Measurements from ENCODE around the gene JARID2. TPM values are rescaled to one million over a fixed set of nuclear protein-coding genes. Genes with fewer than 3 reads are reported as not detected.

JARID2 gene
- polyA plus RNA-seq, 1 donor (not counting 4 experiments of a cell fraction or from before 2014, with no cell fraction given): 11.0 TPM

DNA sequence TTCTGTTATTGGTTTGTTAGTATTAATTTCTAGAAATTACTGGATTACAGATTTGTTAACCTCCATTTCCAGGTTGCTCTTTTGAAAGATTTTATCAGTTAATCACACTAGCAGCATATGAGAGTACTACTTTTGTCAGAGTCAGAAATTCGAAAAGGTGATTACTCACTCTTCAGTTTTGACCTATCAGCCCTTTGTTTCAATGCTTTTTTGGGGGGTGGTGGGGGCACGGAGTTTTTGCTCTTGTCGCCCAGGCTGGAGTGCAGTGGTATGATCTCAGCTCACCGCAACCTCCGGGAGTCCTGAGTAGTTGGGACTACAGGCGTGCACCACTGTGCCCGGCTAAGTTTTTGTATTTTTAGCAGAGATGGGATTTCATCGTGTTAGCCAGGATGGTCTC, 149.2 kb downstream of the JARID2 start:
- Histone ChIP-seq H4K20me1 (ENCODE audit: control insufficient read depth, extremely low read depth, insufficient read depth, low read length) (peaks cover 7% of the 10 kb centered on the region), H3K79me2 (ENCODE audit: control insufficient read depth, insufficient read depth, low read length) (peaks cover 90% of the 10 kb centered on the region), H3K9ac (ENCODE audit: control insufficient read depth, extremely low read depth, insufficient read depth, low read length) (no peak overlapping the region), H3K9me1 (ENCODE audit: control insufficient read depth, extremely low read depth, insufficient read depth, low read length) (peaks cover 3% of the 10 kb centered on the region), H3K27me3 (ENCODE audit: control insufficient read depth, extremely low read depth, insufficient read depth, low read length) (no peaks in the 10 kb centered on the region), H3K4me3 (ENCODE audit: control insufficient read depth in 2 of 3, extremely low read depth in 1 of 3, insufficient read depth in 2 of 3, low read depth in 1 of 3, low read length in 3 of 3) (no peak overlapping the region), H3K9me3 (ENCODE audit: control insufficient read depth, low read depth, low read length) (no peaks in the 10 kb centered on the region), H2AFZ (ENCODE audit: control insufficient read depth, low read length) (no peak overlapping the region), H3K36me3 (ENCODE audit: control insufficient read depth in 2 of 2, extremely low read depth in 1 of 2, insufficient read depth in 2 of 2, low read length in 2 of 2) (peaks cover 0 to 3% of the 10 kb centered on the region in 2 experiments), H3K27ac (ENCODE audit: control insufficient read depth, insufficient read depth, low read length) (no peak overlapping the region), H3K4me1 (ENCODE audit: control insufficient read depth, extremely low read depth, insufficient read depth, low read length) (peaks cover 16% of the 10 kb centered on the region), H3K4me2 (ENCODE audit: control insufficient read depth, extremely low read depth, insufficient read depth, low read depth, low read length) (no peak overlapping the region)
- TF ChIP-seq EZH2 (IDR thresholded peaks at IDR 0.05; ENCODE audit: low read length): no peak
- TF ChIP-seq, protein P1, sequence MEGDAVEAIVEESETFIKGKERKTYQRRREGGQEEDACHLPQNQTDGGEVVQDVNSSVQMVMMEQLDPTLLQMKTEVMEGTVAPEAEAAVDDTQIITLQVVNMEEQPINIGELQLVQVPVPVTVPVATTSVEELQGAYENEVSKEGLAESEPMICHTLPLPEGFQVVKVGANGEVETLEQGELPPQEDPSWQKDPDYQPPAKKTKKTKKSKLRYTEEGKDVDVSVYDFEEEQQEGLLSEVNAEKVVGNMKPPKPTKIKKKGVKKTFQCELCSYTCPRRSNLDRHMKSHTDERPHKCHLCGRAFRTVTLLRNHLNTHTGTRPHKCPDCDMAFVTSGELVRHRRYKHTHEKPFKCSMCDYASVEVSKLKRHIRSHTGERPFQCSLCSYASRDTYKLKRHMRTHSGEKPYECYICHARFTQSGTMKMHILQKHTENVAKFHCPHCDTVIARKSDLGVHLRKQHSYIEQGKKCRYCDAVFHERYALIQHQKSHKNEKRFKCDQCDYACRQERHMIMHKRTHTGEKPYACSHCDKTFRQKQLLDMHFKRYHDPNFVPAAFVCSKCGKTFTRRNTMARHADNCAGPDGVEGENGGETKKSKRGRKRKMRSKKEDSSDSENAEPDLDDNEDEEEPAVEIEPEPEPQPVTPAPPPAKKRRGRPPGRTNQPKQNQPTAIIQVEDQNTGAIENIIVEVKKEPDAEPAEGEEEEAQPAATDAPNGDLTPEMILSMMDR (optimal IDR thresholded peaks at IDR 0.05 in 1 of 3, IDR thresholded peaks at IDR 0.05 in 1 of 3, conservative IDR thresholded peaks at IDR 0.05 in 1 of 3; ENCODE audit: extremely low read depth in 1 of 3, insufficient read depth in 2 of 3, low read length in 3 of 3): no peak
- FAIRE-seq (no peak), DNase-seq (ENCODE audit: low read depth, low spot score) (no peak)
- dilution Hi-C loops (cut with MboI; ENCODE audit: extremely low pct_ligation_motif_present, low sequenced_read_pairs): no loop called here

DNA sequence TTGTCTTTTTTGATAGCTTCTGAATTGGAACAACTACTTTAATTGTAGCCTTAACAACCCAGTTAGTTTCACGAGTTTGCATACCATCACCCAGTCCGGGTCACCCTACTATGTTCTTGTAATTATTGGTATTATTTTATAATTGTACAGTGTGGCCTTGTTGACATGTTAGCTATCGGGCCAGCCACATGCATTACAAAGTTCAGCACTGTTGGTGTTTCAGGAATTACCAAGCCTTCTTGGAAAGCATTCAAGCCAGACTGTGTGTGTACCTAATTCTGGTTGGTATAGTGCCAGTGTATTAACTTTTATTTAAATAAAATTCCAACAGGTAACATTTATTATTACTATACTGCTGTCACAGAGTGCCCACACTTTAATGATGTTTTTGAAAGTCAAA, 150.9 kb downstream of the JARID2 start:
- Histone ChIP-seq H3K9me3 (ENCODE audit: control insufficient read depth, low read depth, low read length) (no peaks in the 10 kb centered on the region), H3K9me1 (ENCODE audit: control insufficient read depth, extremely low read depth, insufficient read depth, low read length) (no peaks in the 10 kb centered on the region), H3K9ac (ENCODE audit: control insufficient read depth, extremely low read depth, insufficient read depth, low read length) (no peak overlapping the region), H3K4me3 (ENCODE audit: control insufficient read depth in 2 of 3, extremely low read depth in 1 of 3, insufficient read depth in 2 of 3, low read depth in 1 of 3, low read length in 3 of 3) (no peak overlapping the region), H3K4me2 (ENCODE audit: control insufficient read depth, extremely low read depth, insufficient read depth, low read depth, low read length) (no peak overlapping the region), H3K4me1 (ENCODE audit: control insufficient read depth, extremely low read depth, insufficient read depth, low read length) (peaks cover 9% of the 10 kb centered on the region), H3K27me3 (ENCODE audit: control insufficient read depth, extremely low read depth, insufficient read depth, low read length) (no peaks in the 10 kb centered on the region), H4K20me1 (ENCODE audit: control insufficient read depth, extremely low read depth, insufficient read depth, low read length) (peaks cover 7% of the 10 kb centered on the region), H3K36me3 (ENCODE audit: control insufficient read depth in 2 of 2, extremely low read depth in 1 of 2, insufficient read depth in 2 of 2, low read length in 2 of 2) (no peaks in the 10 kb centered on the region), H3K27ac (ENCODE audit: control insufficient read depth, insufficient read depth, low read length) (no peak overlapping the region), H3K79me2 (ENCODE audit: control insufficient read depth, insufficient read depth, low read length) (peaks cover 88% of the 10 kb centered on the region), H2AFZ (ENCODE audit: control insufficient read depth, low read length) (no peak overlapping the region)
- FAIRE-seq (no peak), DNase-seq (ENCODE audit: low read depth, low spot score) (no peak)
- no peak for TF ChIP-seq EZH2 (IDR thresholded peaks at IDR 0.05; ENCODE audit: low read length)
- TF ChIP-seq, protein P1 (optimal IDR thresholded peaks at IDR 0.05 in 1 of 3, IDR thresholded peaks at IDR 0.05 in 1 of 3, conservative IDR thresholded peaks at IDR 0.05 in 1 of 3; ENCODE audit: extremely low read depth in 1 of 3, insufficient read depth in 2 of 3, low read length in 3 of 3): no peak
- dilution Hi-C loops (cut with MboI; ENCODE audit: extremely low pct_ligation_motif_present, low sequenced_read_pairs): no loop called here

All from keratinocyte (primary cell).